Stomach (tissue), 9 donors: ENCODE results near the gene IER5L. TPM values are rescaled to one million over a fixed set of nuclear protein-coding genes. Genes with fewer than 3 reads are reported as not detected.

Experiments
- DNase-seq, 2 donors: peaks; one replicate each; pipeline versions ENCODE4 v3.0.0 to v3.0.0-alpha.2; 2013 to 2019
- H3K27ac ChIP-seq, 5 donors: fragments of 200-600 bp in 4 of 5; sonication (generic) in 4 of 5; one replicate each; pipeline ENCODE4 v1.5.1; 2013 to 2019; ENCODE audit warnings: mild to moderate bottlenecking in 1 of 5, moderate library complexity in 1 of 5
- H3K27me3 ChIP-seq, 3 donors: fragments of 200-600 bp; sonication (generic); one replicate each; pipeline ENCODE4 v1.5.1; 2017 to 2019; ENCODE audit warnings: mixed run types in 1 of 3
- H3K36me3 ChIP-seq, 4 donors: fragments of 200-600 bp; sonication (generic); 1 replicate in 3 of 4; 2 replicates in 1 of 4; pipeline ENCODE4 v1.5.1; 2016 to 2019
- H3K4me1 ChIP-seq, 4 donors: fragments of 200-600 bp; sonication (generic); one replicate each; pipeline ENCODE4 v1.5.1; 2016 to 2019
- H3K4me3 ChIP-seq, 4 donors: fragments of 200-600 bp; sonication (generic) in 3 of 4; one replicate each; pipeline ENCODE4 v1.5.1; 2016 to 2019; ENCODE audit warnings: mild to moderate bottlenecking in 1 of 4
- H3K9me3 ChIP-seq, 4 donors: fragments of 200-600 bp; sonication (generic); one replicate each; pipeline ENCODE4 v1.5.1; 2016 to 2019
- EP300 ChIP-seq: sonication (generic); formaldehyde crosslinking; IDR thresholded peaks from one replicate; pipeline ENCODE4 v1.6.1; 2017; ENCODE audit warnings: antibody characterized with exemption
- POLR2A ChIP-seq, 4 donors: fragments of 450-650 bp; IDR thresholded peaks; one replicate each; pipeline ENCODE4 v1.6.1; 2016; ENCODE audit warnings: antibody characterized with exemption in 4 of 4, control low read depth in 2 of 4, mild to moderate bottlenecking in 1 of 4, moderate library complexity in 1 of 4
- POLR2AphosphoS5 ChIP-seq, 3 donors: sonication (generic); formaldehyde crosslinking; IDR thresholded peaks; one replicate each; pipeline ENCODE4 v1.6.1; 2016; ENCODE audit warnings: antibody characterized with exemption in 3 of 3
- WGBS, 5 donors: extraction: QIAGEN DNeasy Blood & Tissue Kit in 3 of 5; methylation state at CpG; one replicate each; pipeline versions ENCODE4 v1.1.5 to v1.1.7; 2013 to 2018; 5-methylcytosine and 5-hydroxymethylcytosine counted together
- intact Hi-C: fragments of 100-400 bp; cut with DNase I; formaldehyde crosslinking; loops from one replicate; pipeline ENCODE4 v1.15.1; 2023; ENCODE audit warnings: low total_unique reads
- polyA plus RNA-seq, 3 donors: library from polyadenylated mRNA; stranded (reverse); fragments of 200-250 nt; gene quantifications; one replicate each; pipeline ENCODE4 v1.2.3, GENCODE V29; 2013
- total RNA-seq, 5 donors: library from RNA; depleted of rRNA; stranded (reverse); fragments of >200 nt; gene quantifications; one replicate each; pipeline versions ENCODE4 v1.1.0 to v1.2.3, GENCODE V29; 2014 to 2016
- TF ChIP-seq, protein P1 (sequence below), 7 experiments: fragments of 450-650 bp in 4 of 7; fragments of 200-600 bp in 3 of 7; sonication (generic) in 3 of 7; IDR thresholded peaks; one replicate each; pipeline ENCODE4 v1.5.1; 2016 to 2019; ENCODE audit warnings: antibody characterized with exemption in 7 of 7, control low read depth in 2 of 7, mild to moderate bottlenecking in 1 of 7
- donor health status: healthy with polysubstance abuse.
- donor health status: Bipolar disorder and iron deficiency.
- donor health status: healthy.

The IER5L gene
- total and polyA plus RNA-seq, 8 donors = 2.6 to 30.4 (median 6.2) TPM

DNA sequence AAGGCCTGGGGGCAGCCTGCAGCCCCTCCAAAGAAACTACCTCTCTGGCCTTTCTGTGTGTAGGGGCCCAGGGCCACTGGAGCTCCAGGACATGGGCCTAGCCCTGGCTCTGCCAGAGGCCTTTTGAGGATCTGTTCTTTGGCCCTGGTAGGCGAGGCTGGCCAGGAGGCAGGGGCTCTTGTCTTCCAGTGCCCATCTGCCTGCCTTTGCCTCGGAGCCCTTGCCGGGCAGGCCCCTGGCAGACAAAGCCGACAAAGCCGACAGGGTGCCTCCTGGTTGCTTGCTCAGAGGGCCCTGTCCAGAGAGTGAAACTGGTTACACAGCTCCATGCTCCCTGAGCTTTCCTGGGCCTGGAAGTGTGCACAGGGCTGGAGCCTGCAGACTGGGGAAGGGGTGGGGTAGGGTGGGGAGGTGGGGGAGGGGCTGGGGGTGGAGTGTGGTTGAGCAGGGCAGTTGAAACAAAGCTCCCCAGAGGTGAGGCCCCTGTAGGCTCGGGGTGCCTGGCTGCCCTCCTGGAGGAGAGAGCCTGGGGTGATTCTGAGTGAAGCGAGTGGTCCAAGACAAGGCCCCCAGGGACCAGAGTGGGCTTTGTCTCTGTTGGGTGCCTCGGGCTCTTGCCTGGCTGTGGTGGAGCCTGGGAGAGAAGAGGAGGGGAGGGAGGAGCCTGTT is 37.5 kb downstream of the IER5L start:
- DNase-seq = peak; percentile 73 to 84
- 4 to 10% (median 9%) methylated on average over 7 to 8 of the region's 8 CpGs for WGBS, 5 donors
- intact Hi-C loops = no loop called here

GRCh38 chr9:129139993-129140396 is 38.1 kb downstream of the IER5L start:
- DNase-seq = peak; percentile 89 to 99
- intact Hi-C loops = loop anchor here (5.0 to 10.0 kb wide), 2 partner anchors 472 to 645 kb away; no protein-coding TSS in a partner anchor
- H3K27ac ChIP-seq = peak overlapping the region; percentile 98 to 100 (median 98)
- no peaks in the 10 kb centered on the region for H3K9me3 ChIP-seq
- peaks cover 33 to 59% (median 50%) of the 10 kb centered on the region in 4 donors for H3K36me3 ChIP-seq
- TF ChIP-seq POLR2AphosphoS5 (IDR thresholded peaks at IDR 0.05) = peak; percentile 89 to 92 (median 91)
- peak in 2 of 4 donors; percentile 12 to 24 for TF ChIP-seq POLR2A (IDR thresholded peaks at IDR 0.05)
- TF ChIP-seq, protein P1, sequence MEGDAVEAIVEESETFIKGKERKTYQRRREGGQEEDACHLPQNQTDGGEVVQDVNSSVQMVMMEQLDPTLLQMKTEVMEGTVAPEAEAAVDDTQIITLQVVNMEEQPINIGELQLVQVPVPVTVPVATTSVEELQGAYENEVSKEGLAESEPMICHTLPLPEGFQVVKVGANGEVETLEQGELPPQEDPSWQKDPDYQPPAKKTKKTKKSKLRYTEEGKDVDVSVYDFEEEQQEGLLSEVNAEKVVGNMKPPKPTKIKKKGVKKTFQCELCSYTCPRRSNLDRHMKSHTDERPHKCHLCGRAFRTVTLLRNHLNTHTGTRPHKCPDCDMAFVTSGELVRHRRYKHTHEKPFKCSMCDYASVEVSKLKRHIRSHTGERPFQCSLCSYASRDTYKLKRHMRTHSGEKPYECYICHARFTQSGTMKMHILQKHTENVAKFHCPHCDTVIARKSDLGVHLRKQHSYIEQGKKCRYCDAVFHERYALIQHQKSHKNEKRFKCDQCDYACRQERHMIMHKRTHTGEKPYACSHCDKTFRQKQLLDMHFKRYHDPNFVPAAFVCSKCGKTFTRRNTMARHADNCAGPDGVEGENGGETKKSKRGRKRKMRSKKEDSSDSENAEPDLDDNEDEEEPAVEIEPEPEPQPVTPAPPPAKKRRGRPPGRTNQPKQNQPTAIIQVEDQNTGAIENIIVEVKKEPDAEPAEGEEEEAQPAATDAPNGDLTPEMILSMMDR (IDR thresholded peaks at IDR 0.05) = no peak
- peak; percentile 74 for TF ChIP-seq EP300
- peak overlapping the region; percentile 38 to 46 (median 44) for H3K4me3 ChIP-seq
- peaks cover 64 to 79% (median 66%) of the 10 kb centered on the region in 4 donors for H3K4me1 ChIP-seq
- 0 to 1% (median 0%) methylated on average over 11 of the region's 11 CpGs for WGBS, 5 donors
- no peaks in the 10 kb centered on the region for H3K27me3 ChIP-seq

More for the DNA sequence above, 37.5 kb downstream of the IER5L start:
- H3K9me3 ChIP-seq = no peaks in the 10 kb centered on the region
- H3K4me1 ChIP-seq = peaks cover 70 to 84% (median 71%) of the 10 kb centered on the region in 4 donors
- peaks cover 27 to 59% (median 45%) of the 10 kb centered on the region in 4 donors for H3K36me3 ChIP-seq
- peak in 1 of 3 donors; percentile 60 for TF ChIP-seq POLR2AphosphoS5 (IDR thresholded peaks at IDR 0.05)
- TF ChIP-seq, protein P1 (IDR thresholded peaks at IDR 0.05) = no peak
- H3K27me3 ChIP-seq = no peaks in the 10 kb centered on the region
- peak overlapping the region; percentile 38 to 46 (median 44) for H3K4me3 ChIP-seq
- peak overlapping the region; percentile 98 to 100 (median 98) for H3K27ac ChIP-seq

DNA sequence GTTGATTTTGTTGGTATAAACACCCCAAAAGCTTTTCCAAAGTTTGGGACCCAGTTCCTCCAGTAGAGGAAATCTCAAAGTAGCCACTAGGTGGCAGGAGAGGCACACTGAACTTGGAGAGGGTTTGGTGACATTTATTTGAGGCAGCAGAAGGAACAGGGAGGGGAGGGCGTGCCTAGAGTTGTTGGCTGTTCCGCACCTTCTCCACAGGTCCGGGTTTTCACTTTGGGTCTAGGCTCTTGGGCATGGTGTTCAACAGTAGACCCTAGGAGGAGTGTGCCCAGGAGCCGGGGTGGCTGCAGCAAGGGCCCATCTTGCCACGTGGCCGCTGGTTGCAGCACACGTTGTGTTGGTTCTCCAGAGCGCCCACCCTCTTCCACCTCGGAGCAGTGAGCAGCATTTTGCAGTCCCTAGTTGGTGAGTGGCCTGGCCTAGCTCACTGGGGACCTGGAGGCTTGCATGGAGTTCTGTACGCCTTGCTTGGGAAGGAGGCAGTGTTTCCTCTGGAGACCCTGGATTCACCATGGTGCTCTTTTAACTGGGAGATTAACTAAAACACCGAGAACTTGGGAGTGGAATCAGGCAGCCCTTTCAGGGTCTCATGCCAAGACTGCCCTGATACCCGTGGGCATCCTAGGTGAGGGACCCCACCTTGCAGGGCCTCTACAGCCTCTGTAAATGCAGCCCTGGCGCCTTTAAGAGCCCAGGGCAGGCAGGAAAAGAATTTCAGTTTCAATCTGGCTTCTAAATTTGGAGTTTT is 38.6 kb downstream of the IER5L start:
- H3K4me1 ChIP-seq = peaks cover 61 to 73% (median 62%) of the 10 kb centered on the region in 4 donors
- TF ChIP-seq EP300 (no peak), POLR2AphosphoS5 (IDR thresholded peaks at IDR 0.05) (peak in 2 of 3 donors; percentile 35 to 87)
- TF ChIP-seq, protein P1 (IDR thresholded peaks at IDR 0.05) = peak in 6 of 7 experiments; percentile 50 to 98 (median 94)
- H3K9me3 ChIP-seq = no peaks in the 10 kb centered on the region
- peak overlapping the region; percentile 98 to 100 (median 98) for H3K27ac ChIP-seq
- H3K4me3 ChIP-seq = peak overlapping the region; percentile 38 to 46 (median 44)
- no peaks in the 10 kb centered on the region for H3K27me3 ChIP-seq
- DNase-seq = peak; percentile 79 to 95
- H3K36me3 ChIP-seq = peaks cover 37 to 61% (median 56%) of the 10 kb centered on the region in 4 donors
- WGBS, 5 donors = 1 to 3% (median 2%) methylated on average over 13 of the region's 13 CpGs
- intact Hi-C loops = loop anchor here (5.0 to 10.0 kb wide), 2 partner anchors 473 to 645 kb away; no protein-coding TSS in a partner anchor
